Astrocyte (in vitro differentiated cells and primary cell): ENCODE data around the gene DYNC1LI1. TPM values are rescaled to one million over a fixed set of nuclear protein-coding genes. Genes with fewer than 3 reads are reported as not detected.

Experiments used
- DNase-seq: peaks from one replicate; pipeline ENCODE4 v3.0.0-alpha.2; 2010; ENCODE audit warnings: low read depth
- FAIRE-seq: peaks from 2 replicates; lab custom pipeline; 2011; peaks lifted over from hg19 to GRCh38; lab: Jason Lieb, UNC
- H2AFZ ChIP-seq: 2 replicates; pipeline ENCODE4 v1.6.0; 2012; ENCODE audit warnings: low read depth, low read length, inconsistent platforms
- H3K27ac ChIP-seq: 2 replicates; pipeline ENCODE4 v1.5.1; 2011; ENCODE audit warnings: low read depth, low read length, inconsistent platforms
- H3K27me3 ChIP-seq: 2 replicates; pipeline ENCODE4 v1.6.0; 2011; ENCODE audit warnings: low read length, inconsistent platforms; ENCODE audit not compliant: insufficient read depth
- H3K36me3 ChIP-seq: 2 replicates; pipeline ENCODE4 v1.5.1; 2011; ENCODE audit warnings: low read length, inconsistent platforms; ENCODE audit not compliant: insufficient read depth
- H3K4me1 ChIP-seq: 2 replicates; pipeline ENCODE4 v1.5.1; 2011; ENCODE audit warnings: low read length, inconsistent platforms; ENCODE audit not compliant: insufficient read depth
- H3K4me2 ChIP-seq: 2 replicates; pipeline ENCODE4 v1.6.0; 2012; ENCODE audit warnings: low read length, inconsistent platforms
- H3K4me3 ChIP-seq: 2 replicates; pipeline ENCODE4 v1.5.1; 2011; ENCODE audit warnings: low read depth, mild to moderate bottlenecking, low read length, inconsistent platforms; ENCODE audit not compliant: insufficient read depth
- H3K79me2 ChIP-seq: 2 replicates; pipeline ENCODE4 v1.6.0; 2012; ENCODE audit warnings: mild to moderate bottlenecking, low read length, inconsistent platforms; ENCODE audit not compliant: insufficient read depth
- H3K9ac ChIP-seq: 2 replicates; pipeline ENCODE4 v1.6.0; 2012; ENCODE audit warnings: mild to moderate bottlenecking, low read length, inconsistent platforms
- H3K9me3 ChIP-seq: 2 replicates; pipeline ENCODE4 v1.5.1; 2012; ENCODE audit warnings: low read depth, mild to moderate bottlenecking, low read length, inconsistent platforms; ENCODE audit not compliant: insufficient read depth
- H4K20me1 ChIP-seq: 2 replicates; pipeline ENCODE4 v1.6.0; 2012; ENCODE audit warnings: low read length, inconsistent platforms; ENCODE audit not compliant: insufficient read depth
- H3K27ac Mint-ChIP-seq: one replicate; pipeline ENCODE4 v1.8.0; 2021; ENCODE audit warnings: mild to moderate bottlenecking, mixed read lengths; ENCODE audit not compliant: unreplicated experiment
- H3K27me3 Mint-ChIP-seq: one replicate; pipeline ENCODE4 v1.8.0; 2021; ENCODE audit warnings: low read depth, mixed read lengths; ENCODE audit not compliant: unreplicated experiment
- H3K36me3 Mint-ChIP-seq: one replicate; pipeline ENCODE4 v1.8.0; 2021; ENCODE audit warnings: low read depth, mixed read lengths; ENCODE audit not compliant: unreplicated experiment
- H3K4me1 Mint-ChIP-seq: one replicate; pipeline ENCODE4 v1.8.0; 2021; ENCODE audit warnings: low read depth, mixed read lengths; ENCODE audit not compliant: unreplicated experiment
- H3K4me3 Mint-ChIP-seq: one replicate; pipeline ENCODE4 v1.8.0; 2021; ENCODE audit warnings: mild to moderate bottlenecking, moderate library complexity, mixed read lengths; ENCODE audit not compliant: unreplicated experiment
- H3K9me3 Mint-ChIP-seq: one replicate; pipeline ENCODE4 v1.8.0; 2021; ENCODE audit warnings: mild to moderate bottlenecking, mixed read lengths; ENCODE audit not compliant: unreplicated experiment
- CTCF ChIP-seq: IDR thresholded peaks from 2 replicates; pipeline ENCODE4 v1.5.1; 2011; ENCODE audit warnings: low read depth, mild to moderate bottlenecking, inconsistent platforms, low read length, moderate library complexity; ENCODE audit not compliant: insufficient read depth
- EZH2 ChIP-seq: IDR thresholded peaks from 2 replicates; pipeline ENCODE4 v1.6.1; 2012; ENCODE audit warnings: mild to moderate bottlenecking, low read length, inconsistent platforms; ENCODE audit not compliant: insufficient read depth
- total RNA-seq: library from RNA; stranded (reverse); gene quantifications from 2 replicates; pipeline ENCODE4 v1.2.1, GENCODE V29; 2021

DYNC1LI1 gene
- total RNA-seq, 1 donor from 2014 or later: 43.0 TPM

DNA sequence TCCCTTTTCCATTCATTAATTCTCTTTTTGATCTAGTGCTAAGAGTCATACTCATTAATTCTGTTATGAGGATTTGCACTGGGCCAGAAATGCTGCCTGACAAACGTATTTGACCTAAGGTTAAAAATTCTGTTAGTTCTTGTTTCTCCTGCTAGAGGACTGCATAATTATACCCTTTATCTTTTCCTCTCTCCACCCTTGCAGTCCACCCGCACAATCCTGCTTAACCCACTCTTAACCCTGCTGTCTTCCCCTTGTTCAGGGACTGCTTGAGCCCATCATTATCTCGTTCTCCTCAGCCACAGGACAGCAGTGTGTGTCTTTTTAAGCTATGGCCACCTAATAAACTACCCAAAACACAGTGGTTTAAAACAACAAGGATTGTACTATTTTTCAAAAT, 31.1 kb upstream of the DYNC1LI1 start:
- no peak overlapping the region for H3K4me3 Mint-ChIP-seq

GRCh38 chr3:32597656-32598055, 27.0 kb upstream of the DYNC1LI1 start:
- Mint-ChIP-seq H3K27ac (no peak overlapping the region), H3K9me3 (peaks cover 1% of the 10 kb centered on the region)

More for the DNA sequence above, 31.1 kb upstream of the DYNC1LI1 start:
- H3K79me2 ChIP-seq: no peaks in the 10 kb centered on the region
- Mint-ChIP-seq H3K36me3 (no peaks in the 10 kb centered on the region), H3K27me3 (peaks cover 9% of the 10 kb centered on the region), H3K27ac (no peak overlapping the region), H3K4me1 (no peaks in the 10 kb centered on the region), H3K9me3 (peaks cover 4% of the 10 kb centered on the region)
- TF ChIP-seq EZH2: no peak
- TF ChIP-seq CTCF: no peak
- H3K27me3 ChIP-seq: peaks cover 10% of the 10 kb centered on the region
- no peaks in the 10 kb centered on the region for H4K20me1 ChIP-seq
- H3K4me1 ChIP-seq: no peaks in the 10 kb centered on the region
- H2AFZ ChIP-seq: no peak overlapping the region
- no peaks in the 10 kb centered on the region for H3K36me3 ChIP-seq
- no peak overlapping the region for H3K9ac ChIP-seq
- no peak overlapping the region for H3K27ac ChIP-seq
- no peak for FAIRE-seq
- H3K4me3 ChIP-seq: no peak overlapping the region
- no peaks in the 10 kb centered on the region for H3K9me3 ChIP-seq
- no peak overlapping the region for H3K4me2 ChIP-seq
- no peak for DNase-seq

More at GRCh38 chr3:32597656-32598055, 27.0 kb upstream of the DYNC1LI1 start:
- H4K20me1 ChIP-seq: no peaks in the 10 kb centered on the region
- no peaks in the 10 kb centered on the region for H3K4me1 ChIP-seq
- no peak for TF ChIP-seq CTCF
- TF ChIP-seq EZH2: no peak
- H3K79me2 ChIP-seq: no peaks in the 10 kb centered on the region
- no peak overlapping the region for H2AFZ ChIP-seq
- no peaks in the 10 kb centered on the region for H3K9me3 ChIP-seq
- H3K4me1 Mint-ChIP-seq: peaks cover 2% of the 10 kb centered on the region
- no peaks in the 10 kb centered on the region for H3K36me3 ChIP-seq
- H3K36me3 Mint-ChIP-seq: no peaks in the 10 kb centered on the region
- H3K4me3 Mint-ChIP-seq: no peak overlapping the region
- no peak overlapping the region for H3K4me2 ChIP-seq
- H3K9ac ChIP-seq: no peak overlapping the region
- DNase-seq: no peak
- H3K27me3 ChIP-seq: peaks cover 13% of the 10 kb centered on the region
- no peak overlapping the region for H3K27ac ChIP-seq
- H3K27me3 Mint-ChIP-seq: peaks cover 6% of the 10 kb centered on the region
- FAIRE-seq: no peak
- H3K4me3 ChIP-seq: no peak overlapping the region
